ENCODE measurements around the gene SLC34A2.

The SLC34A2 gene

GRCh38 chr4:25710637-25711036 lies 55.0 kb downstream of the SLC34A2 start:
- ATAC-seq (ENCODE audit: low read depth): no peak
- no peaks in the 10 kb centered on the region for H3K36me3 ChIP-seq (ENCODE audit: low read depth)
- no peak overlapping the region for H3K4me3 ChIP-seq (ENCODE audit: severe bottlenecking)
- H3K27me3 ChIP-seq (ENCODE audit: insufficient read depth, poor library complexity, severe bottlenecking): no peaks in the 10 kb centered on the region
- DNase-seq (ENCODE audit: low spot score): no peak
- TF ChIP-seq, protein P1, sequence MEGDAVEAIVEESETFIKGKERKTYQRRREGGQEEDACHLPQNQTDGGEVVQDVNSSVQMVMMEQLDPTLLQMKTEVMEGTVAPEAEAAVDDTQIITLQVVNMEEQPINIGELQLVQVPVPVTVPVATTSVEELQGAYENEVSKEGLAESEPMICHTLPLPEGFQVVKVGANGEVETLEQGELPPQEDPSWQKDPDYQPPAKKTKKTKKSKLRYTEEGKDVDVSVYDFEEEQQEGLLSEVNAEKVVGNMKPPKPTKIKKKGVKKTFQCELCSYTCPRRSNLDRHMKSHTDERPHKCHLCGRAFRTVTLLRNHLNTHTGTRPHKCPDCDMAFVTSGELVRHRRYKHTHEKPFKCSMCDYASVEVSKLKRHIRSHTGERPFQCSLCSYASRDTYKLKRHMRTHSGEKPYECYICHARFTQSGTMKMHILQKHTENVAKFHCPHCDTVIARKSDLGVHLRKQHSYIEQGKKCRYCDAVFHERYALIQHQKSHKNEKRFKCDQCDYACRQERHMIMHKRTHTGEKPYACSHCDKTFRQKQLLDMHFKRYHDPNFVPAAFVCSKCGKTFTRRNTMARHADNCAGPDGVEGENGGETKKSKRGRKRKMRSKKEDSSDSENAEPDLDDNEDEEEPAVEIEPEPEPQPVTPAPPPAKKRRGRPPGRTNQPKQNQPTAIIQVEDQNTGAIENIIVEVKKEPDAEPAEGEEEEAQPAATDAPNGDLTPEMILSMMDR (IDR thresholded peaks at IDR 0.05; ENCODE audit: poor library complexity, severe bottlenecking): no peak
- H3K9me3 ChIP-seq (ENCODE audit: severe bottlenecking): no peaks in the 10 kb centered on the region
- no peak overlapping the region for H3K27ac ChIP-seq (ENCODE audit: poor library complexity, severe bottlenecking)
- H3K4me1 ChIP-seq (ENCODE audit: insufficient read depth, poor library complexity, severe bottlenecking): no peaks in the 10 kb centered on the region

GRCh38 chr4:25712611-25713010 lies 57.0 kb downstream of the SLC34A2 start:
- Histone ChIP-seq H3K9me3 (ENCODE audit: severe bottlenecking) (no peaks in the 10 kb centered on the region), H3K4me3 (ENCODE audit: severe bottlenecking) (no peak overlapping the region), H3K4me1 (ENCODE audit: insufficient read depth, poor library complexity, severe bottlenecking) (no peaks in the 10 kb centered on the region), H3K36me3 (ENCODE audit: low read depth) (no peaks in the 10 kb centered on the region), H3K27ac (ENCODE audit: poor library complexity, severe bottlenecking) (no peak overlapping the region), H3K27me3 (ENCODE audit: insufficient read depth, poor library complexity, severe bottlenecking) (no peaks in the 10 kb centered on the region)
- TF ChIP-seq, protein P1 (IDR thresholded peaks at IDR 0.05; ENCODE audit: poor library complexity, severe bottlenecking): no peak
- DNase-seq (ENCODE audit: low spot score) (no peak), ATAC-seq (ENCODE audit: low read depth) (no peak)

DNA sequence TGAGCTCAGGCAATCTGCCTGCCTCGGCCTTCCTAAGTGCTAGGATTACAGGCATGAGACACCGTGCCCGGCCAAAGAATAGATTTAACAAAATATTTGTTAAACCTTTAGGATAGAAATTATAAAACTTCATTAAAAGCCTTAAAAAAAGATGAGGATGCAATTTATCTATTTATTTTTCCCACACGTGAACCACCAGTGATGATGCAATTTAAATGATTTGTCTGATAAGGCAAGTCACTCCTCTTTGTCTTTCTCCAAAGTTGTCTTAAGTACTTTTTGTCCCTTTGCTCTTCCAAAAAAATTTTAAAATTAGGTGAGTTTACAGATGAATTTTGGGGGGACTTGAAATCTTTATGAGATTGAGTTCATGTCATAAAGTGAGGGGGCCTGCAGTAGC lies 58.2 kb downstream of the SLC34A2 start:
- Histone ChIP-seq H3K4me1 (ENCODE audit: insufficient read depth, poor library complexity, severe bottlenecking) (no peaks in the 10 kb centered on the region), H3K27me3 (ENCODE audit: insufficient read depth, poor library complexity, severe bottlenecking) (no peaks in the 10 kb centered on the region), H3K4me3 (ENCODE audit: severe bottlenecking) (no peak overlapping the region), H3K36me3 (ENCODE audit: low read depth) (no peaks in the 10 kb centered on the region), H3K9me3 (ENCODE audit: severe bottlenecking) (no peaks in the 10 kb centered on the region), H3K27ac (ENCODE audit: poor library complexity, severe bottlenecking) (no peak overlapping the region)
- TF ChIP-seq, protein P1 (IDR thresholded peaks at IDR 0.05; ENCODE audit: poor library complexity, severe bottlenecking): no peak
- ATAC-seq (ENCODE audit: low read depth) (no peak), DNase-seq (ENCODE audit: low spot score) (no peak)

GRCh38 chr4:25722964-25723363 lies 67.3 kb downstream of the SLC34A2 start:
- Histone ChIP-seq H3K4me1 (ENCODE audit: insufficient read depth, poor library complexity, severe bottlenecking) (no peaks in the 10 kb centered on the region), H3K36me3 (ENCODE audit: low read depth) (no peaks in the 10 kb centered on the region), H3K27ac (ENCODE audit: poor library complexity, severe bottlenecking) (no peak overlapping the region), H3K4me3 (ENCODE audit: severe bottlenecking) (no peak overlapping the region), H3K27me3 (ENCODE audit: insufficient read depth, poor library complexity, severe bottlenecking) (no peaks in the 10 kb centered on the region), H3K9me3 (ENCODE audit: severe bottlenecking) (no peaks in the 10 kb centered on the region)
- ATAC-seq (ENCODE audit: low read depth): no peak
- TF ChIP-seq, protein P1 (IDR thresholded peaks at IDR 0.05; ENCODE audit: poor library complexity, severe bottlenecking): no peak
- no peak for DNase-seq (ENCODE audit: low spot score)

- no peak overlapping the region for H3K4me3 ChIP-seq (ENCODE audit: severe bottlenecking)
- no peaks in the 10 kb centered on the region for H3K4me1 ChIP-seq (ENCODE audit: insufficient read depth, poor library complexity, severe bottlenecking)
- DNase-seq (ENCODE audit: low spot score) (no peak), ATAC-seq (ENCODE audit: low read depth) (no peak)
- TF ChIP-seq, protein P1 (IDR thresholded peaks at IDR 0.05; ENCODE audit: poor library complexity, severe bottlenecking): no peak
- H3K27me3 ChIP-seq (ENCODE audit: insufficient read depth, poor library complexity, severe bottlenecking): no peaks in the 10 kb centered on the region
- no peaks in the 10 kb centered on the region for H3K36me3 ChIP-seq (ENCODE audit: low read depth)
- H3K27ac ChIP-seq (ENCODE audit: poor library complexity, severe bottlenecking): no peak overlapping the region
- H3K9me3 ChIP-seq (ENCODE audit: severe bottlenecking): no peaks in the 10 kb centered on the region
Measured at GRCh38 chr4:25723409-25723808, 67.8 kb downstream of the SLC34A2 start.

All from RWPE2 (cell line).